ENCODE data around the gene STOM. TPM values are rescaled to one million over a fixed set of nuclear protein-coding genes. Genes with fewer than 3 reads are reported as not detected.

The STOM gene
- total and polyA plus RNA-seq, 10 of the 15 experiments (the other 5 are each of a cell fraction or from before 2014, with no cell fraction given) = 6.7 to 47.4 (median 39.8) TPM

DNA sequence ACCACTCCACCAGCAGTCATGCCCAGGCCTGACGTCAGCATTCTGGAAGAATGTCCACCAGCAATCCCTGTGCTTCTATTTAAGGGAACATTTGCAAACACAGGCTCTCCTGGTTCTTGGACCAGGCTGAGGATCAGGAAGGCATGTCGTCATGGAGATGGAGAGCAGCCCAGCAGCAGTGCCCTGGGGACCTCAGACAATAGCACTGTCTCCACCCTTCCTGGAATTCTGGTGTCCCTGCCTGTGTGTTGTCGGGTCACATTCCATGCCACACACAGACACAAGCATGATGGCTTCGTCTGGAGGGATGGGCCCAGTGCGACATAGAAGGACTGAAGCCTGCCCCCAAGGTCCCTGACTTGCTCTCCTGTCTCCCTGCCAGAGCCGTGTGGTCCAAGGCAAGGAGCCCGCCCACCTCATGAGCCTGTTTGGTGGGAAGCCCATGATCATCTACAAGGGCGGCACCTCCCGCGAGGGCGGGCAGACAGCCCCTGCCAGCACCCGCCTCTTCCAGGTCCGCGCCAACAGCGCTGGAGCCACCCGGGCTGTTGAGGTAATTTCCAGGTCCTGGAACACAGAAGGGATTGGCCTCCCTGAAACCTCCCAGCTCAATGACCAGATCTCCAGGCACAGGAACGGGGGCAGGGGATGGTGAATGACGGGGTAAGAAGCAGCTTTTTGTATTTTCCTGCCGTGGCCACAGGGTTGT, 43.8 kb downstream of the STOM start:
- Histone ChIP-seq H3K27me3 (replicated peaks in 1 of 2; ENCODE audit: control insufficient read depth in 2 of 2, insufficient read depth in 2 of 2, low read length in 1 of 2) (no peaks in the 10 kb centered on the region), H3K36me3 (ENCODE audit: control insufficient read depth in 2 of 2, insufficient read depth in 2 of 2, low read length in 1 of 2) (peaks cover 2 to 3% of the 10 kb centered on the region in 2 experiments; a peak in 3 of 4 replicates), H4K20me1 (ENCODE audit: control insufficient read depth, insufficient read depth) (no peaks in the 10 kb centered on the region), H3K27ac (ENCODE audit: control insufficient read depth, insufficient read depth) (no peak overlapping the region), H2AFZ (ENCODE audit: control insufficient read depth, low read depth, low read length) (no peak overlapping the region), H3K9me3 (replicated peaks; ENCODE audit: control insufficient read depth, insufficient read depth, low read length) (no peaks in the 10 kb centered on the region), H3K9ac (ENCODE audit: control insufficient read depth, insufficient read depth, low read length) (no peak overlapping the region), H3K79me2 (ENCODE audit: control insufficient read depth, insufficient read depth, low read length) (no peaks in the 10 kb centered on the region), H3K4me3 (no peak overlapping the region), H3K4me1 (ENCODE audit: control insufficient read depth, insufficient read depth, low read length) (peaks cover 9% of the 10 kb centered on the region), H3K4me2 (ENCODE audit: control insufficient read depth, insufficient read depth) (no peak overlapping the region)
- BruUV-seq (replicated peaks) = no TSS peak
- in situ Hi-C loops (cut with MboI) (no loop called here), intact Hi-C loops (cut with micrococcal nuclease; ENCODE audit: unreplicated experiment) (no loop called here)
- DNase-seq (ENCODE audit: low read depth, low spot score) = no peak
- TF ChIP-seq IRF4 (IDR thresholded peaks at IDR 0.05; ENCODE audit: low read depth, low read length) (no peak), ESRRA (IDR thresholded peaks at IDR 0.05; ENCODE audit: low read length) (no peak), RAD51 (IDR thresholded peaks at IDR 0.05) (no peak), SREBF2 (IDR thresholded peaks at IDR 0.05; ENCODE audit: low read length) (no peak), SRF (IDR thresholded peaks at IDR 0.05; ENCODE audit: low read depth in 2 of 2, low read length in 2 of 2) (no peak), DPF2 (IDR thresholded peaks at IDR 0.05) (no peak), HCFC1 (IDR thresholded peaks at IDR 0.05; ENCODE audit: low read length) (no peak), NFYB (IDR thresholded peaks at IDR 0.05; ENCODE audit: insufficient read depth, low read depth, low read length) (no peak), ETV6 (conservative IDR thresholded peaks at IDR 0.05 in 1 of 2, IDR thresholded peaks at IDR 0.05 in 1 of 2; ENCODE audit: borderline replicate concordance in 1 of 2, low read depth in 1 of 2) (no peak), MAX (IDR thresholded peaks at IDR 0.05; ENCODE audit: low read depth, low read length) (no peak)
- TF ChIP-seq, protein P1, sequence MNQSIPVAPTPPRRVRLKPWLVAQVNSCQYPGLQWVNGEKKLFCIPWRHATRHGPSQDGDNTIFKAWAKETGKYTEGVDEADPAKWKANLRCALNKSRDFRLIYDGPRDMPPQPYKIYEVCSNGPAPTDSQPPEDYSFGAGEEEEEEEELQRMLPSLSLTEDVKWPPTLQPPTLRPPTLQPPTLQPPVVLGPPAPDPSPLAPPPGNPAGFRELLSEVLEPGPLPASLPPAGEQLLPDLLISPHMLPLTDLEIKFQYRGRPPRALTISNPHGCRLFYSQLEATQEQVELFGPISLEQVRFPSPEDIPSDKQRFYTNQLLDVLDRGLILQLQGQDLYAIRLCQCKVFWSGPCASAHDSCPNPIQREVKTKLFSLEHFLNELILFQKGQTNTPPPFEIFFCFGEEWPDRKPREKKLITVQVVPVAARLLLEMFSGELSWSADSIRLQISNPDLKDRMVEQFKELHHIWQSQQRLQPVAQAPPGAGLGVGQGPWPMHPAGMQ (IDR thresholded peaks at IDR 0.05; ENCODE audit: borderline replicate concordance) = no peak
- TF ChIP-seq, protein P2, sequence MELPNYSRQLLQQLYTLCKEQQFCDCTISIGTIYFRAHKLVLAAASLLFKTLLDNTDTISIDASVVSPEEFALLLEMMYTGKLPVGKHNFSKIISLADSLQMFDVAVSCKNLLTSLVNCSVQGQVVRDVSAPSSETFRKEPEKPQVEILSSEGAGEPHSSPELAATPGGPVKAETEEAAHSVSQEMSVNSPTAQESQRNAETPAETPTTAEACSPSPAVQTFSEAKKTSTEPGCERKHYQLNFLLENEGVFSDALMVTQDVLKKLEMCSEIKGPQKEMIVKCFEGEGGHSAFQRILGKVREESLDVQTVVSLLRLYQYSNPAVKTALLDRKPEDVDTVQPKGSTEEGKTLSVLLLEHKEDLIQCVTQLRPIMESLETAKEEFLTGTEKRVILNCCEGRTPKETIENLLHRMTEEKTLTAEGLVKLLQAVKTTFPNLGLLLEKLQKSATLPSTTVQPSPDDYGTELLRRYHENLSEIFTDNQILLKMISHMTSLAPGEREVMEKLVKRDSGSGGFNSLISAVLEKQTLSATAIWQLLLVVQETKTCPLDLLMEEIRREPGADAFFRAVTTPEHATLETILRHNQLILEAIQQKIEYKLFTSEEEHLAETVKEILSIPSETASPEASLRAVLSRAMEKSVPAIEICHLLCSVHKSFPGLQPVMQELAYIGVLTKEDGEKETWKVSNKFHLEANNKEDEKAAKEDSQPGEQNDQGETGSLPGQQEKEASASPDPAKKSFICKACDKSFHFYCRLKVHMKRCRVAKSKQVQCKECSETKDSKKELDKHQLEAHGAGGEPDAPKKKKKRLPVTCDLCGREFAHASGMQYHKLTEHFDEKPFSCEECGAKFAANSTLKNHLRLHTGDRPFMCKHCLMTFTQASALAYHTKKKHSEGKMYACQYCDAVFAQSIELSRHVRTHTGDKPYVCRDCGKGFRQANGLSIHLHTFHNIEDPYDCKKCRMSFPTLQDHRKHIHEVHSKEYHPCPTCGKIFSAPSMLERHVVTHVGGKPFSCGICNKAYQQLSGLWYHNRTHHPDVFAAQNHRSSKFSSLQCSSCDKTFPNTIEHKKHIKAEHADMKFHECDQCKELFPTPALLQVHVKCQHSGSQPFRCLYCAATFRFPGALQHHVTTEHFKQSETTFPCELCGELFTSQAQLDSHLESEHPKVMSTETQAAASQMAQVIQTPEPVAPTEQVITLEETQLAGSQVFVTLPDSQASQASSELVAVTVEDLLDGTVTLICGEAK (IDR thresholded peaks at IDR 0.05; ENCODE audit: borderline replicate concordance) = no peak
- ChIA-PET RAD21 (ENCODE audit: unreplicated experiment) (interaction anchor here (0.6 kb wide), 1 partner anchor 49 kb away, joined by 3 read pairs; no protein-coding TSS in a partner anchor), CTCF (interaction anchor here (0.6 to 2.0 kb wide), 4 partner anchors 47 to 105 kb away, joined by 3 to 6 read pairs (median 4); no protein-coding TSS in a partner anchor), POLR2A (no interaction called here), SMC1A (ENCODE audit: uncharacterized antibody, unreplicated experiment) (interaction anchor here (0.5 kb wide), 1 partner anchor 570 kb away, joined by 3 read pairs; no protein-coding TSS in a partner anchor)
- no peak for ATAC-seq
- FAIRE-seq = no peak
- 81% methylated on average over 19 of the region's 19 CpGs for WGBS (ENCODE audit: insufficient coverage, insufficient replicate concordance, low lambda C conversion rate, missing lambda C conversion rate)

Data from GM12878 (cell line).